Cardiac fibroblast (primary cell): ENCODE measurements around the gene KRTAP17-1.
A peak's percentile ranks its signal among the peaks of the same experiment; 100 is the strongest.

Experiments used
- DNase-seq, 2 donors: peaks; one replicate each; pipeline versions ENCODE4 v3.0.0 to v3.0.0-alpha.2; 2010; ENCODE audit warnings: low read depth in 2 of 2
- H3K4me3 ChIP-seq, 2 donors: replicated peaks in 1 of 2; 1 replicate in 1 of 2; 2 replicates in 1 of 2; pipeline ENCODE4 v1.5.1; 2011; ENCODE audit warnings: low read depth in 2 of 2, low read length in 2 of 2, mild to moderate bottlenecking in 2 of 2, moderate library complexity in 1 of 2
- CTCF ChIP-seq: IDR thresholded peaks from one replicate; pipeline ENCODE4 v1.5.1; 2011; ENCODE audit warnings: low read depth, mild to moderate bottlenecking, low read length, inconsistent platforms

Gene KRTAP17-1

DNA sequence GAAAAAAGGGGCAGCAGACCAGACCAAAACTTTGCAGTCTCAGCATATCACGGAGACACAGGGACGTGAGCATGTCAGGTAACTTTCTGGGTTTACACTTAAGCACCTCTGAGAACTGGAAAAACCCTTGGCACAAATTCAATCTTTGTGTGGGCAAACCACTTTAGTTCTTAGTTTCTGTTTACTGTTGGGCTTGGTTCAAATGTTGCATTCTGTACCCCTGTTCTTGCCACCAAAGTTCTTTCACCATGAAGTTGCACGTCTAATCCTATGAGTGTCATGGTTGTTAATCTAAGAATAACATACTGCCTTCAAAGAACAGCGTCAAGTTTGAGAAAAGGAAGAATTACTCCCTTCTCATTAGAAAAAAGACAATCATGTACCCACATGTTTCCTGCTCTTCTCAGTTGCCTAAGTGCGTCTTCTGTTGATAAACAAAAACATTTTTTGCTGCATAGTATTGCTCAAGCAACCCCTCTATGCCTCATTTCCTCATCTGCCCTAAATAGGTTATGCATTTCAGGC lies 23.5 kb upstream of the KRTAP17-1 start:
- peak; percentile 12 to 14 for DNase-seq
- H3K4me3 ChIP-seq: no peak overlapping the region
- TF ChIP-seq CTCF: no peak

DNA sequence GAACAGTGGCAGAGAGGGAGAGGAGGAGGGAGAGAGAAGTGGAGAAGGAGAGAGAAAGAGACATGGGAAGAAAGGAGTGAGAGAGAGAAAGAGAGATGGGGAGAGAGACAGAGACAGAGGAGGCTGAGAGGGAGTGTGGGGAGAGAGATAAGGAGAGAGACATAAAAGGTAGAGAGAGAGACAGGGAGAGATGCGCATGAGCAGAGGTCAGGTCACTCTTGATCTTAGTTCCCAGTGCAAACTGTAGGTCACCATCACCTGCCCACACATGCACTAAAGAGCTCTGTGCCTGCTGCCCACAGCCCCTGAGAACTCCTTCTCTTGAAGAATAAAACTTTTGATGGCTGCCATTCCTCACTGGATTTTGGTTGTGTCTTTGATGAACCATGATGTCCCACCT lies 20.2 kb upstream of the KRTAP17-1 start:
- DNase-seq: no peak
- TF ChIP-seq CTCF: no peak

DNA sequence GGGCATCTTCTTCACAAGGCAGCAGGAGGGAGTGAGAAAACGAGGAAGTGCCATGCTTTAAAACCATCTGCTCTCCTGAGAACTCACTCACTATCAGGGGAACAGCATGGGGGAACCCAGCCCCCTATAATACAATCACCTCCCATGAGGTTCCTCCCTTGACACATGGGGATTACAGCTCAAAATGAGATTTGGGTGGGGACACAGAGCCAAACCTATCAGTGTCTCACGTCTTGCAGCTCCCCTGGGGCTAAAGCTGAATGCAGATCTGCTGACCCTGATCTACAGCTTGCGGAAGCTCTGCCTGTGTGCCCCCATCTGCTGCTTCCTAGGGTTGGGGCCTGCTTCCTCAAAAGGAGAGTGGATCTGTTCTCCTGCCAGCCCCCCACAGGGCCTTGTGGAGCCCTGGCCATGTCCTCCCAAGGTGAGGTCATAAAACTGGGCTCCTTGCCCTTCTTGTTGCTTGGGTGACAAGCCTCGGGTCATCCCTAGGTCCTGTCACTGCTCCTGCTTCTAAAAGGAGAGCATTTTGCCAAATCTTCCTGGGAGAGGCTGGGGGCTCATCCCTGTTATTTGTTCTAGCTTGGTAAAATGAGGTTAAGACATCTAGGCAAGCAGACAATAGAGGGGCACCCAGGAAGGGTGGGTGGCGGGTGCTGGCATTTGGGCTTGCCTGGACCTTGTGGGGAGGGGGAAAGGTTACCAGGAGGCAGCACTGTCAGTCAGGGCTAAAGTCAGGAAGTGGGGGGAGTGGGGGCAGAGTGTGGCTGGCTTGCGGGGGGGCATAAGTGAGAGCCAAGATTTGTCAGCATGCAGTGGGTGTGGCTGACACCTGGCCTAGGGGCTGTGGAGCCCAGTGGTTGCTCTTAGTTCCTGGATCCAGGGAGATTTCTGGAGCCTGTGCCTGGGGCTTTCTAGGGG lies 19.1 kb upstream of the KRTAP17-1 start:
- no peak for TF ChIP-seq CTCF
- no peak overlapping the region for H3K4me3 ChIP-seq
- no peak for DNase-seq

More for the DNA sequence above, 20.2 kb upstream of the KRTAP17-1 start:
- no peak overlapping the region for H3K4me3 ChIP-seq

- TF ChIP-seq CTCF: no peak
- H3K4me3 ChIP-seq: no peak overlapping the region
- no peak for DNase-seq
Observed at GRCh38 chr17:41333836-41334235, 18.3 kb upstream of the KRTAP17-1 start.

DNA sequence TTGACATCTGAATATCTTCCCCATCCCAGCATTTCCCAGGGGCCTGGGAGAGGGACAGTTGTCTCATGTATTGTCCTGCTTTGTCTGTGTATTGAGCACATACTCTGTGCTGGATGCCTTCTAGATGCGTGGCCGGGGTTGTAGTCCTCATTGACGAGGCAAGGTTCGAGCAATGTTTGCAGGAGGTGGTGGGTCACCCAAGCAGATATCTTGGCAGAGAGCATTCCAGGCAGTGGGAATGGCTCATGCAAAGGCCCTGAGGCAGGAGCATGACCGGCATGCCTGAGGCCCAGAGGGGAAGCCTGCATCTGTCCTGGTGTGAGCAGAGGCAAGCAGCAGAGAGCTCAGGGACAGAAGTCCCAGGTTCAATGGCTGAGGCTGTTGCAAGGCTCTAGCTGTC lies 17.6 kb upstream of the KRTAP17-1 start:
- DNase-seq: no peak
- no peak for TF ChIP-seq CTCF

DNA sequence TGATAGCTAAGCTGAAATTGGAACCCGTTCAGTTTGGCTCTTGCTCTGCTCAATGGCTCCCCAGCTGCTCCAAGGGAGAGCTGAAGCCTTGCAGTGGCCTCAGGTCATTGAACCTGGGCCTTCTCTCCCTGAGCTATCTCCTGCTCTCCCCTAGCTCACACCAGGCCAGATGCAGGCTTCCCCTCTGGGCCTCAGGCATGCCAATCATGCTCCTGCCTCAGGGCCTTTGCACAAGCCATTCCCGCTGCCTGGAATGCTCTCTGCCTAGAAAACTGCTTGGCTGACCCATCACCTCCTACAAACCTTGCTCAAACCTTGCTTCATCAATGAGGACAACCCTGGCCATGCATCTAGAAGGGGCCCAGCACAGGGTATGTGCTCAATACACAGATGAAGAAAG lies 16.7 kb upstream of the KRTAP17-1 start:
- no peak for TF ChIP-seq CTCF
- DNase-seq: no peak

More for the DNA sequence above, 17.6 kb upstream of the KRTAP17-1 start:
- H3K4me3 ChIP-seq: no peak overlapping the region

More for the DNA sequence above, 16.7 kb upstream of the KRTAP17-1 start:
- H3K4me3 ChIP-seq: no peak overlapping the region
